ENCODE data around the gene NOA1. TPM values are rescaled to one million over a fixed set of nuclear protein-coding genes. Genes with fewer than 3 reads are reported as not detected.

NOA1 gene

Small RNAs within 50 kb of the gene (small RNA-seq; reads per million reads assigned to genes)
- gene RNU6-998P: not detected

Data from skeletal muscle satellite cell (primary cell).